ENCODE results near the gene SIGLEC6. TPM values are rescaled to one million over a fixed set of nuclear protein-coding genes. Genes with fewer than 3 reads are reported as not detected.

Gene SIGLEC6
- polyA plus RNA-seq, 3 donors: 0.04 TPM; not detected in 2

DNA sequence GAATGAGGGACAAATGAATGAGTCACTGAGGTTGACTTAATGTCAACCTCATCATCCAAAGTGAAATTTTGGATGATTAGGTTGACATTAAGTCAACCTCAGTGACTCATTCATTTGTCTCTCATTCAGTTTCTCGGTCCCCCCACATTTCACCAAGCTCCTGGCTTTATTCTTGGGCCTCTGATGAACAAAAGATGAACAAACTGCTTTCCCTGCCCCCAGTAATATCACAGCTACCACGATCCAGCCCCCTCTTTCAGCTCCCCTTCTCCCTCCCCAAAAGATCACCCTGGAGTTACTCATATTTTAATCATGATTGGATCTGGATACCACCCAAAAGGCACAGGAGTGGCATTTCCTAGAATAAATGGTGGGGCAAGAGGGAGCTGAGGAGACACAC lies 42.4 kb downstream of the SIGLEC6 start:
- Histone ChIP-seq H3K27me3 (ENCODE audit: control insufficient read depth in 2 of 2, insufficient read depth in 2 of 2, low read length in 2 of 2) (peaks cover 0 to 3% of the 10 kb centered on the region in 2 donors), H3K27ac (ENCODE audit: low read depth in 1 of 2, low read length in 2 of 2) (no peak overlapping the region), H3K4me2 (replicated peaks; ENCODE audit: extremely low read depth, low read length, poor library complexity, severe bottlenecking) (no peak overlapping the region), H3K36me3 (replicated peaks in 1 of 2; ENCODE audit: control insufficient read depth in 1 of 2, insufficient read depth in 2 of 2, low read length in 2 of 2) (peaks cover 0 to 5% of the 10 kb centered on the region in 2 donors), H3K9me3 (replicated peaks in 1 of 2; ENCODE audit: control insufficient read depth in 1 of 2, insufficient read depth in 1 of 2, low read length in 2 of 2) (no peaks in the 10 kb centered on the region), H2AFZ (ENCODE audit: insufficient read depth, low read depth, low read length, poor library complexity, severe bottlenecking) (no peak overlapping the region), H3K4me1 (ENCODE audit: control insufficient read depth in 1 of 2, insufficient read depth in 2 of 2, low read length in 2 of 2) (peaks cover 18 to 21% of the 10 kb centered on the region in 2 donors), H3K4me3 (replicated peaks in 1 of 3; ENCODE audit: low read depth in 2 of 3, low read length in 3 of 3) (no peak overlapping the region), H4K20me1 (ENCODE audit: insufficient read depth, low read length) (no peaks in the 10 kb centered on the region), H3K79me2 (ENCODE audit: insufficient read depth, low read length) (no peaks in the 10 kb centered on the region), H3K9ac (ENCODE audit: insufficient read depth, low read length, poor library complexity, severe bottlenecking) (no peak overlapping the region)
- no peak for TF ChIP-seq CTCF (IDR thresholded peaks at IDR 0.05)
- no peak for DNase-seq
- Mint-ChIP-seq H3K27ac (no peak overlapping the region), H3K4me1 (peaks cover 22% of the 10 kb centered on the region), H3K27me3 (ENCODE audit: low read depth in 3 of 3) (peaks cover 9 to 16% (median 9%) of the 10 kb centered on the region in 3 donors), H3K4me3 (no peak overlapping the region), H3K36me3 (peaks cover 7 to 18% of the 10 kb centered on the region in 2 donors), H3K9me3 (peaks cover 0 to 5% (median 0%) of the 10 kb centered on the region in 7 donors)
- intact Hi-C loops (cut with micrococcal nuclease): no loop called here
- no CpG with 5 or more reads among the region's 2 CpGs for WGBS (ENCODE audit: insufficient coverage)

- Mint-ChIP-seq H3K36me3 (peaks cover 7 to 18% of the 10 kb centered on the region in 2 donors), H3K27ac (no peak overlapping the region), H3K27me3 (ENCODE audit: low read depth in 3 of 3) (peaks cover 9 to 17% (median 13%) of the 10 kb centered on the region in 3 donors), H3K4me1 (peaks cover 16% of the 10 kb centered on the region), H3K9me3 (peaks cover 0 to 5% (median 0%) of the 10 kb centered on the region in 7 donors), H3K4me3 (no peak overlapping the region)
- WGBS (ENCODE audit: insufficient coverage): no CpG with 5 or more reads among the region's 3 CpGs
- Histone ChIP-seq H3K4me3 (replicated peaks in 1 of 3; ENCODE audit: low read depth in 2 of 3, low read length in 3 of 3) (no peak overlapping the region), H3K27me3 (ENCODE audit: control insufficient read depth in 2 of 2, insufficient read depth in 2 of 2, low read length in 2 of 2) (peaks cover 0 to 3% of the 10 kb centered on the region in 2 donors), H4K20me1 (ENCODE audit: insufficient read depth, low read length) (no peaks in the 10 kb centered on the region), H3K4me2 (replicated peaks; ENCODE audit: extremely low read depth, low read length, poor library complexity, severe bottlenecking) (no peak overlapping the region), H3K36me3 (replicated peaks in 1 of 2; ENCODE audit: control insufficient read depth in 1 of 2, insufficient read depth in 2 of 2, low read length in 2 of 2) (peaks cover 0 to 5% of the 10 kb centered on the region in 2 donors), H3K4me1 (ENCODE audit: control insufficient read depth in 1 of 2, insufficient read depth in 2 of 2, low read length in 2 of 2) (peaks cover 12 to 15% of the 10 kb centered on the region in 2 donors), H2AFZ (ENCODE audit: insufficient read depth, low read depth, low read length, poor library complexity, severe bottlenecking) (no peak overlapping the region), H3K9ac (ENCODE audit: insufficient read depth, low read length, poor library complexity, severe bottlenecking) (no peak overlapping the region), H3K79me2 (ENCODE audit: insufficient read depth, low read length) (no peaks in the 10 kb centered on the region), H3K9me3 (replicated peaks in 1 of 2; ENCODE audit: control insufficient read depth in 1 of 2, insufficient read depth in 1 of 2, low read length in 2 of 2) (no peaks in the 10 kb centered on the region), H3K27ac (ENCODE audit: low read depth in 1 of 2, low read length in 2 of 2) (no peak overlapping the region)
- intact Hi-C loops (cut with micrococcal nuclease): no loop called here
- no peak for DNase-seq
- TF ChIP-seq CTCF (IDR thresholded peaks at IDR 0.05): no peak
Measured at GRCh38 chr19:51488491-51488890, 43.0 kb downstream of the SIGLEC6 start.
